Measurements from ENCODE around the gene TTI1. TPM values are rescaled to one million over a fixed set of nuclear protein-coding genes. Genes with fewer than 3 reads are reported as not detected.

Gene TTI1
- total and polyA plus RNA-seq, 7 donors, result 11.4 to 29.7 (median 15.4) TPM

DNA sequence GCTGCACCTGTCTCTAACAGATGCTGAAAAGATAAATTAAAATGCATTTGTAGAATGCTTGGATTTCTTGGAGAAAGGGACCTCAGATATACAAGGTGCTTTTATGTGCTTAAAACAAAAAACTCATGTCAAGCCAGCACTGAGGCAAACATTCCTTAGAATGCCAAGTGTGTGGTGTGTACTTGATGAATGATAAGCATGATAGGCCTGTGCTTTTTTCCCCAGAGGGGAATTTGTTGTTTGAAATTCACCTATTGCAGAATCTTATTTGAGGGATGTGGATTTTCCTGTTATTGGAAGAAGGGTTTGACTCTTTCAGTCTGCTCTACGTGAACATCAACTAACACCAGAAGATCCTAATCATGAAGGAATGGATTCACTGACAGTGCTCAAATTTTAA lies 28.8 kb downstream of the TTI1 start:
- DNase-seq, result no peak
- TF ChIP-seq, protein P1, sequence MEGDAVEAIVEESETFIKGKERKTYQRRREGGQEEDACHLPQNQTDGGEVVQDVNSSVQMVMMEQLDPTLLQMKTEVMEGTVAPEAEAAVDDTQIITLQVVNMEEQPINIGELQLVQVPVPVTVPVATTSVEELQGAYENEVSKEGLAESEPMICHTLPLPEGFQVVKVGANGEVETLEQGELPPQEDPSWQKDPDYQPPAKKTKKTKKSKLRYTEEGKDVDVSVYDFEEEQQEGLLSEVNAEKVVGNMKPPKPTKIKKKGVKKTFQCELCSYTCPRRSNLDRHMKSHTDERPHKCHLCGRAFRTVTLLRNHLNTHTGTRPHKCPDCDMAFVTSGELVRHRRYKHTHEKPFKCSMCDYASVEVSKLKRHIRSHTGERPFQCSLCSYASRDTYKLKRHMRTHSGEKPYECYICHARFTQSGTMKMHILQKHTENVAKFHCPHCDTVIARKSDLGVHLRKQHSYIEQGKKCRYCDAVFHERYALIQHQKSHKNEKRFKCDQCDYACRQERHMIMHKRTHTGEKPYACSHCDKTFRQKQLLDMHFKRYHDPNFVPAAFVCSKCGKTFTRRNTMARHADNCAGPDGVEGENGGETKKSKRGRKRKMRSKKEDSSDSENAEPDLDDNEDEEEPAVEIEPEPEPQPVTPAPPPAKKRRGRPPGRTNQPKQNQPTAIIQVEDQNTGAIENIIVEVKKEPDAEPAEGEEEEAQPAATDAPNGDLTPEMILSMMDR (IDR thresholded peaks at IDR 0.05), result no peak
- ATAC-seq, result no peak
- no peak overlapping the region for H3K27ac ChIP-seq
- H3K4me1 ChIP-seq, result no peaks in the 10 kb centered on the region
- intact Hi-C loops (cut with DNase I), result no loop called here
- peaks cover 5 to 62% of the 10 kb centered on the region in 2 donors for H3K36me3 ChIP-seq (ENCODE audit: insufficient read depth in 1 of 2, low read depth in 1 of 2)
- no peak overlapping the region for H3K4me3 ChIP-seq
- no peaks in the 10 kb centered on the region for H3K27me3 ChIP-seq (ENCODE audit: insufficient read depth in 3 of 3, low read length in 2 of 3)
- WGBS, 3 donors, result 92 to 96% (median 93%) methylated on average over 1 of the region's 1 CpG
- H3K9me3 ChIP-seq, result no peaks in the 10 kb centered on the region

DNA sequence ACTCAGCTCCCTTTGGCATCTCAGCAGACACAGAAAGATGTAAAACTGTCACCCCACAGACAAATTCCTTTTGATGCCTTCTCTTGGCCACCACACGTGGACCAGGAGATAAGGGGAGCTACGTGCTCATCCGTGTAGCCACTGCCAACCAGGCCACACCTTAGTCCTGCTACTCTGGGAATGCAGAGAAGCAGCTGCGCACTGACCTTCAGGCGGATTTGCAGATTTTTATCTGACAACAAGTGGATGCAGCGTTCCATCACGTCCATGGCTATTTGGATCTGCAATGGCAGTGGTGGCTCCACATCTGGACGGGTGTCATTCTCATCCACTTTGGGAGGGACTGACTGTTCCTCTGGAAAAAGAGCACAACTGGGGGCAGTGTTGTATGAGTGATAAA lies 30.8 kb downstream of the TTI1 start:
- WGBS, 3 donors, result 88 to 92% (median 89%) methylated on average over 8 of the region's 8 CpGs
- TF ChIP-seq, protein P1 (IDR thresholded peaks at IDR 0.05), result no peak
- peaks cover 14 to 82% of the 10 kb centered on the region in 2 donors for H3K36me3 ChIP-seq (ENCODE audit: insufficient read depth in 1 of 2, low read depth in 1 of 2)
- no peak overlapping the region for H3K27ac ChIP-seq
- ATAC-seq, result no peak
- no peaks in the 10 kb centered on the region for H3K9me3 ChIP-seq
- no peak for DNase-seq
- intact Hi-C loops (cut with DNase I), result no loop called here
- no peaks in the 10 kb centered on the region for H3K27me3 ChIP-seq (ENCODE audit: insufficient read depth in 3 of 3, low read length in 2 of 3)
- H3K4me3 ChIP-seq, result no peak overlapping the region
- H3K4me1 ChIP-seq, result no peaks in the 10 kb centered on the region

DNA sequence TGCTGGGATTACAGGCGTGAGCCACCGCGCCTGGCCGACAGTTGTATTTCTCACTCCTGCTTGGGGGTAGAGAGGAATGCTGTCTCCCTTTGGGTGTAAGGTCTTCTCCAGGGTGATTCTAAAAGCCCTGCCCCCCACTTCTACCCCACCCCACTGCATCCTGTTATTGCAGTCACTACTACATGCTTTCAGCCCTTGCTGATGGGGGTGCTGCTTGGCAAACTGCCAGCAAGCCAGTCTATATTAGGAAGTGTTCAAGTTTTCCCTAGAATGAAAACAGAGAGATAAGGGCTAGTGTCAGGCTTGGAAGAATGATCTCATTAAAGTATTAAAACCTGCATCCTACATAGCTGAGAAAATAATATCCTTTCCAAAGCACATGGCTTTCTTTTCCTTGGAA lies 31.3 kb downstream of the TTI1 start:
- peak in 1 of 4 donors; percentile 24 for ATAC-seq
- Histone ChIP-seq H3K9me3 (no peaks in the 10 kb centered on the region), H3K36me3 (ENCODE audit: insufficient read depth in 1 of 2, low read depth in 1 of 2) (peaks cover 14 to 86% of the 10 kb centered on the region in 2 donors), H3K4me1 (no peaks in the 10 kb centered on the region), H3K4me3 (no peak overlapping the region), H3K27ac (no peak overlapping the region), H3K27me3 (ENCODE audit: insufficient read depth in 3 of 3, low read length in 2 of 3) (no peaks in the 10 kb centered on the region)
- 95 to 100% (median 98%) methylated on average over 4 of the region's 4 CpGs for WGBS, 3 donors
- DNase-seq, result no peak
- intact Hi-C loops (cut with DNase I), result no loop called here
- TF ChIP-seq, protein P1 (IDR thresholded peaks at IDR 0.05), result no peak

DNA sequence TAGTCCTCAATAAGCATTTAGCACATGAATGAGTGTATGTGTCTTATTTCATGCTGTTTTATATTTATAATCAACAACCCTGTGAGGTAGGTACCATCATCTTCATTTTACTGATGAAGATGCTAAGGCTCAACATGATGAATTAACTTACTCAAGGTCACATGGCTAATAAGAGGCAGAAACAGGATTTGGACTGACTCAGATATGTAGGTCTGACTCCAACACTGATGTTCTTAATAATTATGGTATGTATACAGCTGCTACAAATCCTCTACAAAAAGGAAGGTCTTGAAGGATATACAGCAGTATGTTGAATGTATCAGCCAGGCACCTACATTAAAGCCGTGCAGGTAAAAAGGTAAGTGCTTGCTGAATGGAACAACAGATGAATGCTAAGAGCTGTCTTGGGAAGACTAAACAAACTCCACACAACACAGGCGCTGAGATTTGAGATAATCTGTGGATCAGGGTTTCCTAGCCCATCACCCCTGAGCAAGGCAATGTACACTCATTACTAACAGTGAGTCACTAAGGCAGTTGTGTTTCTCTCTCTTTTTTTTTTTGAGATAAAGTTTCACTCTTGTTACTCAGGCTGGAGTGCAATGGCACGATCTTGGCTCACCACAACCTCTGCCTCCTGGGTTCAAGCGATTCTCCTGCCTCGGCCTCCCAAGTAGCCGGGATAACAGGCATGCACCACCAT lies 31.9 kb downstream of the TTI1 start:
- Histone ChIP-seq H3K4me3 (no peak overlapping the region), H3K36me3 (ENCODE audit: insufficient read depth in 1 of 2, low read depth in 1 of 2) (peaks cover 18 to 92% of the 10 kb centered on the region in 2 donors), H3K27ac (no peak overlapping the region), H3K27me3 (ENCODE audit: insufficient read depth in 3 of 3, low read length in 2 of 3) (no peaks in the 10 kb centered on the region), H3K4me1 (peaks cover under 1% of the 10 kb centered on the region), H3K9me3 (no peaks in the 10 kb centered on the region)
- TF ChIP-seq, protein P1 (IDR thresholded peaks at IDR 0.05), result no peak
- WGBS, 3 donors, result 90 to 98% (median 94%) methylated on average over 6 of the region's 6 CpGs
- intact Hi-C loops (cut with DNase I), result no loop called here
- no peak for DNase-seq
- ATAC-seq, result peak in 1 of 4 donors; percentile 32

DNA sequence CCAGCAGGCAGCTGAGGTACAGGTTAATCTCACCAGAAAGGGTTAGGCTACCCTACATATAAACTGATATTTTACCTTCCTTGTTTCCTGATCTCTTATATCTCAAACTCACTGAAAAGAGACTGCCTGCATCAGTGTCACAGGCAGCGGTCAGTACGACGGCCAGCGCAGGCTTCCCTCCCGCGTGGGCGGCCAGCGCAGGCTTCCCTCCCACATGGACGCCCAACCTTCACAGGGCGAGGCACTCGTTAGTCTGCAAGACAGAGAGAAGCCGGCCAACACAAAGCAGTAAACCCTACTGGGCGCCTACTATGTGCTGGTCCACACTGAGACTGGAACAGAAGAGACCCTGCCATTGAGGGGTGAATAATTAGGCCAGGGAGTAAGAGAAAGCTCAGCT lies 33.0 kb downstream of the TTI1 start:
- intact Hi-C loops (cut with DNase I), result no loop called here
- 95 to 96% (median 95%) methylated on average over 13 of the region's 13 CpGs for WGBS, 3 donors
- DNase-seq (no peak), ATAC-seq (no peak)
- Histone ChIP-seq H3K36me3 (ENCODE audit: insufficient read depth in 1 of 2, low read depth in 1 of 2) (peaks cover 18 to 100% of the 10 kb centered on the region in 2 donors), H3K9me3 (no peaks in the 10 kb centered on the region), H3K4me3 (no peak overlapping the region), H3K27ac (no peak overlapping the region), H3K27me3 (ENCODE audit: insufficient read depth in 3 of 3, low read length in 2 of 3) (no peaks in the 10 kb centered on the region), H3K4me1 (peaks cover 9% of the 10 kb centered on the region)
- TF ChIP-seq, protein P1 (IDR thresholded peaks at IDR 0.05), result no peak
